ENCODE results near the gene PPY.
"Not testable (repeated sequence)": the region's sequence is repeated elsewhere in the genome, so short reads cannot be mapped to it uniquely, and the experiment has no call there.

PPY gene

GRCh38 chr17:43966276-43966675 is 24.0 kb upstream of the PPY start:
- no peak for DNase-seq (ENCODE audit: low read depth in 1 of 2, low spot score in 1 of 2)

- no peak for DNase-seq (ENCODE audit: low read depth in 1 of 2, low spot score in 1 of 2)
Measured at GRCh38 chr17:43962479-43962878, 20.2 kb upstream of the PPY start.

GRCh38 chr17:43961954-43962353 is 19.7 kb upstream of the PPY start:
- no peak for DNase-seq (ENCODE audit: low read depth in 1 of 2, low spot score in 1 of 2)

- not testable (repeated sequence) for DNase-seq (ENCODE audit: low read depth in 1 of 2, low spot score in 1 of 2)
Measured at GRCh38 chr17:43961292-43961691, 19.0 kb upstream of the PPY start.

- DNase-seq (ENCODE audit: low read depth in 1 of 2, low spot score in 1 of 2) = no peak
Measured at GRCh38 chr17:43958748-43959352, 16.6 kb upstream of the PPY start.

- no peak for DNase-seq (ENCODE audit: low read depth in 1 of 2, low spot score in 1 of 2)
Measured at GRCh38 chr17:43956222-43956621, 13.9 kb upstream of the PPY start.

GRCh38 chr17:43953746-43954145 is 11.5 kb upstream of the PPY start, which contains the start of gene PYY:
TSS of gene PYY (minus strand) at chr17:43953940. CDS start at chr17:43953483, 457 bp downstream.
- no peak for DNase-seq (ENCODE audit: low read depth in 1 of 2, low spot score in 1 of 2)

GRCh38 chr17:43952724-43953666 is 10.7 kb upstream of the PPY start:
- DNase-seq (ENCODE audit: low read depth in 1 of 2, low spot score in 1 of 2) = no peak

GRCh38 chr17:43952351-43952723 is 10.1 kb upstream of the PPY start:
- DNase-seq (ENCODE audit: low read depth in 1 of 2, low spot score in 1 of 2) = no peak

- no peak for DNase-seq (ENCODE audit: low read depth in 1 of 2, low spot score in 1 of 2)
Measured at GRCh38 chr17:43951750-43952149, 9.5 kb upstream of the PPY start.

- no peak for DNase-seq (ENCODE audit: low read depth in 1 of 2, low spot score in 1 of 2)
Measured at GRCh38 chr17:43950554-43950953, 8.3 kb upstream of the PPY start.

- no peak for DNase-seq (ENCODE audit: low read depth in 1 of 2, low spot score in 1 of 2)
Measured at GRCh38 chr17:43949781-43950180, 7.5 kb upstream of the PPY start.

- no peak for DNase-seq (ENCODE audit: low read depth in 1 of 2, low spot score in 1 of 2)
Measured at GRCh38 chr17:43946781-43947180, 4.5 kb upstream of the PPY start.

- no peak for DNase-seq (ENCODE audit: low read depth in 1 of 2, low spot score in 1 of 2)
Measured at GRCh38 chr17:43945074-43945829, 3.0 kb upstream of the PPY start.

- no peak for DNase-seq (ENCODE audit: low read depth in 1 of 2, low spot score in 1 of 2)
Measured at GRCh38 chr17:43940630-43941029, 1.6 kb downstream of the PPY start.

GRCh38 chr17:43939886-43940285 is 2.4 kb downstream of the PPY start:
- no peak for DNase-seq (ENCODE audit: low read depth in 1 of 2, low spot score in 1 of 2)

GRCh38 chr17:43939452-43939851 is 2.8 kb downstream of the PPY start:
- not testable (repeated sequence) for DNase-seq (ENCODE audit: low read depth in 1 of 2, low spot score in 1 of 2)

- DNase-seq (ENCODE audit: low read depth in 1 of 2, low spot score in 1 of 2) = no peak
Measured at GRCh38 chr17:43938838-43939182, 3.5 kb downstream of the PPY start.

GRCh38 chr17:43936434-43936833 is 5.8 kb downstream of the PPY start:
- no peak for DNase-seq (ENCODE audit: low read depth in 1 of 2, low spot score in 1 of 2)

GRCh38 chr17:43935926-43936261 is 6.4 kb downstream of the PPY start:
- no peak for DNase-seq (ENCODE audit: low read depth in 1 of 2, low spot score in 1 of 2)

- no peak for DNase-seq (ENCODE audit: low read depth in 1 of 2, low spot score in 1 of 2)
Measured at GRCh38 chr17:43935204-43935925, 6.9 kb downstream of the PPY start.

All from stimulated activated CD4-positive, alpha-beta T cell treated with anti-CD3 and anti-CD28 coated beads, Interleukin-15, amount 100 ng/mL, for 1 hour (primary cell).